AG10803 (cell line): ENCODE measurements around the gene SLAIN1.
A peak's percentile ranks its signal among the peaks of the same experiment; 100 is the strongest.

ENCODE experiments used
- DNase-seq: peaks from one replicate; pipeline ENCODE4 v3.0.0; 2010; ENCODE audit warnings: low read depth
- H3K4me3 ChIP-seq: 2 replicates; pipeline ENCODE4 v1.5.1; 2011; ENCODE audit warnings: mild to moderate bottlenecking, low read length, control low read depth
- TF ChIP-seq, protein P1 (sequence below): conservative IDR thresholded peaks from 2 replicates; pipeline ENCODE4 v1.5.1; 2011; ENCODE audit warnings: mild to moderate bottlenecking, low read length, control low read depth, inconsistent platforms

The SLAIN1 gene

DNA sequence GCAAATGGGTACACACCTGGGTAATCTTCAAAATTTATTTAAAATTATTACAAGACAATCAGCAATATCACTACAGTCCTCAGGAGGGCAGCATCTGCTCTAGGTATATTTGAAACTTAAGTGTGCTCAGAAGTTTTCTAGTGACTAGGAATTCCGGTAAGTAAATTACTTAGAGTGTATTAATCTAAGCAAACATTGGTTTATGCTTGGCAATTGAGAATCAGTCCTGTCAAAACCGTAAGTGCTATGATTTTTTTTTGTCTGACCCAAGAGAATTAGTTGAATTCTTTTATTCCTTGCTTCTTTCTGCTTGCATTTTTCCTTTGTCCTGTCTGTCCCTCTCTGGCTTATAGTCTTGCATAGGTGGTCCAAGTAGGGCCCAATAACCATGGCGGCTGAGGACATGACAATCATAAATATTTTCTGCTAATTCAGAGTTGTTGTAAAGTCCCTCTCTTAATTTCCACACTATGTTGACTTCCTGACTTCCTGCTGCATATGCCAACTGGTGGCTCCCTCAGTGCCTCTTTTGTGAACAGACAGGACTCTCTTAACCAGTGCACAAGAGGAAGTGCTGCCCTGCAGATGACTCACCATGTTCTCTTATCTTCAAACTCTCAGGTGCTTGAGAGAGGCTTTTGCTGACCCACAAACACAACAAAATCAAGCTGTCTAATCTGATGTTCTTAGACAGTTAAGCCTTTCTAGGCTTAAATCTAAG is 82.2 kb downstream of the SLAIN1 start:
- peak; percentile 75 for DNase-seq
- H3K4me3 ChIP-seq: no peak overlapping the region
- TF ChIP-seq, protein P1, sequence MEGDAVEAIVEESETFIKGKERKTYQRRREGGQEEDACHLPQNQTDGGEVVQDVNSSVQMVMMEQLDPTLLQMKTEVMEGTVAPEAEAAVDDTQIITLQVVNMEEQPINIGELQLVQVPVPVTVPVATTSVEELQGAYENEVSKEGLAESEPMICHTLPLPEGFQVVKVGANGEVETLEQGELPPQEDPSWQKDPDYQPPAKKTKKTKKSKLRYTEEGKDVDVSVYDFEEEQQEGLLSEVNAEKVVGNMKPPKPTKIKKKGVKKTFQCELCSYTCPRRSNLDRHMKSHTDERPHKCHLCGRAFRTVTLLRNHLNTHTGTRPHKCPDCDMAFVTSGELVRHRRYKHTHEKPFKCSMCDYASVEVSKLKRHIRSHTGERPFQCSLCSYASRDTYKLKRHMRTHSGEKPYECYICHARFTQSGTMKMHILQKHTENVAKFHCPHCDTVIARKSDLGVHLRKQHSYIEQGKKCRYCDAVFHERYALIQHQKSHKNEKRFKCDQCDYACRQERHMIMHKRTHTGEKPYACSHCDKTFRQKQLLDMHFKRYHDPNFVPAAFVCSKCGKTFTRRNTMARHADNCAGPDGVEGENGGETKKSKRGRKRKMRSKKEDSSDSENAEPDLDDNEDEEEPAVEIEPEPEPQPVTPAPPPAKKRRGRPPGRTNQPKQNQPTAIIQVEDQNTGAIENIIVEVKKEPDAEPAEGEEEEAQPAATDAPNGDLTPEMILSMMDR: peak; percentile 71

DNA sequence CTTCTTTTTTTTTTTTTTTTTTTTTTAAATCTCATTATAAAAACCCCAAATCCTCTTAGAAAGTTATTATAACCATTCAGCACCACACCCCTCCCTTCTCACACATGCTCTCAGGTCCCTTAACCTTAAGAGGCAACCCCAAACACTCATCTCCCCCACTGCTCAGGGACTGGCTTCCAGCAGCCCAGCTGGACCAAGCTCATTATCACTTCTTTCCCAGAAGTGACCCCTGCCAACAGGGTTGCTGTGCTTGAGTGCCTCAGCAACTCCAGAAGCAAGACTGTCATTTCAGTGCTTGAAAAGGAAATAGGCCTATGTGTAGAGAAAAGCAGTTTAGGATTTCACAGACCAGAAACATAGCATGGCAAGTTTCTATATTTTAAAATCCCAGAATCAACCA is 84.3 kb downstream of the SLAIN1 start:
- H3K4me3 ChIP-seq: no peak overlapping the region
- TF ChIP-seq, protein P1: no peak
- no peak for DNase-seq

DNA sequence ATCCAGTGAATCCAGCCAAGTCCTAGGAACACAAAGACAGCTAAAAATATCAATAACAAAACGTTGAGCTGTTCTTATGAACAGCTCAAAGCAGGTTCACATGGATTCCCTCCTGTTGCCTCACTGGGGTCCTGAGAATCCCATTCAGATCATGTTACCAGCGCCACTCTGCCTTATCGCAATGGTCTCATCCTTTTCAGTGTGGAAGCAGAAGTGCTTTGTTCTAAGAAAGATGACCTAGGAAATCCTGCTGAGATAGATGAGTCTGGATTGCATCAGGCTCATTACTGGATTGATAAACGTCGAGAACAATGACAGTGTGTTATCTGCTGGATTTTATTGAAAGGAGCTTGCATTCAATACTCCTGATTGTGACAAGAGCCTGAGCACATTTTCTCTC is 87.0 kb downstream of the SLAIN1 start:
- H3K4me3 ChIP-seq: no peak overlapping the region
- TF ChIP-seq, protein P1: no peak
- no peak for DNase-seq

DNA sequence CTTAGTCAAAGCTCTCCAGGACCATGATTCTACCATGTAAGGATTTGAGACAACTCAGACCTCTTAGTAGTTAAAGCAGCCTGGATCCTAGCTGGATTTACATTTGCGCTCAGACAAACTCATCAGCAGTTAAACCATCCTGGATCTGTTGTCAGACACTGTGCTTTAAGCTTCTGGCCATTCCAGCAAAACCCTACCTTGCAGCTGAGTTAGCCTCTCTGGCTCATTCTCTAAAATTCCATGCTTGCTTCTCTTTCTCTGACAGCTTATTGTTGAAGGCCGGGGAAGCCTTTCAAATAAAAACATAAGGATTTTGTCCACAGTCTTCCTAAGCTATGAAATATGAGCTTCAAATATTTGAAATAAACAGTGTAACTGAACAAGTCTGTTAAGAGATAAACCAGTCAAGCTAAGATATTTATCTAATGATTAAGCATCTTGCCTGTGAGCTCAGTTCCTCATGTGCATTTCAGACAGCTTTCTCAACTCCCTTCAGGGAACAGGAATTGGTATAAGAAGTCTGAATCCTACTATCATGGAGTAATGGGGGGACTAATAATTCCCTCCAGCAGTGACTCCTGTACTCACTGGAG is 89.3 kb downstream of the SLAIN1 start:
- DNase-seq: no peak
- no peak overlapping the region for H3K4me3 ChIP-seq
- TF ChIP-seq, protein P1: no peak

DNA sequence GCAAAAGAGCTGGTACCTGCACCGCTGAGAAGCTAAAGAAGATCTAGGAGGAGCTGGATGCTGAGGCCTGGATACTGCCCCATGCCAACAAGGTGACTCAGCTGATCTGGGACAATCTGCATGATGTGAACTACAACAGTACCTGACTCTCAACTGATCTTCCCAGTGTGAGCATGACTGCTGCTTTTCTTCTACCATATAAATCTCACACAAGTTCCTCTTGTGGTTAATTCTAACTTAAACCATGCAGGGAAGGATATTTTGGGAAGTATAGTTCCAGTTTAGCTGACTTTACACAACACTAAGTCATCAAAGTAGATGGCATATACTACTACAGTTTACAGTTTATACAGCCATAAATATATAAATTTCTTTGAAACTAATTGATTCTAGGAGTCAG is 91.9 kb downstream of the SLAIN1 start:
- no peak overlapping the region for H3K4me3 ChIP-seq
- TF ChIP-seq, protein P1: no peak
- no peak for DNase-seq

DNA sequence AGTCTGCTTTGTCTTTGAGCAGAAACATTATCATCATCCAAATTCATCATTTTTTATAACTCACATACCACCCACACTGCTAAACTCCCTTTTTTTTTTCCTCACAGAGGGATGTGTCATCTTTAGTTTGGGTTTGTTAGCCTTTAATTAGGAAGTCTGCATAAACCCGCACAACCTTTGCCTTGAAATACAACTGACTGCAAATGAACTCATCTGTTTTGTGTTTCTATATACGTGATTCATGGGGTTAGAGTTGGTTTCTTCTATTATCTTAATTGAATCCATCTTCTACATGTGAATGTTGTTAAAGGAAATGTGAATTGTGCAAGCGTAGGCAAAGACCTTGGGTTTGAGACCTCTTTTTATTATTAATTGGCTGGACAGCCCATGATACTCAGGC is 102.7 kb downstream of the SLAIN1 start:
- TF ChIP-seq, protein P1: no peak
- no peak overlapping the region for H3K4me3 ChIP-seq
- peak; percentile 70 for DNase-seq

DNA sequence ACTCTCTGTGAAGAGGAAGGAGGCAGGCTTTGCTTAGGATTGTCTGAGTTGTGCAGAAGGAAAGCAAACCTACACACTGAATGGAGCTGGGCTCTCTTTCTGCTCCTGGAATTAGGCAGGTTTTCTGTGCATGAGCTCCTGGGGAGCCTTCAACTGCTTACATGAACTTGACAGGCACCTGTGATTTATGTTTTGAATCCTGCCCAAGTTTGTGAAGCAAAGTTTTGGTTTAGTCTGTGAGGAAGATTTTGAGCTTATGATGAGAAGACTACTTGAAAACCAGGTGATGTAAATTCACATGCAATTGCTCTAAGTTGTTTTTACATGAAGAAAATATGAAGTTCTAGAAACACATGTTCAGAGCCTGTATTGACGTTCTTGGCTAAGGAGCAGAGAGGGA is 109.0 kb downstream of the SLAIN1 start:
- no peak for DNase-seq
- H3K4me3 ChIP-seq: no peak overlapping the region
- TF ChIP-seq, protein P1: no peak
